HG02973 (cell line): ENCODE results near the gene RAB40B.
"Not testable (repeated sequence)": the region's sequence is repeated elsewhere in the genome, so short reads cannot be mapped to it uniquely, and the experiment has no call there.

ENCODE experiments used
- ATAC-seq: cut with Tn5 transposase; IDR thresholded peaks from one replicate; pipeline ENCODE4 v1.9.1; 2021; ENCODE audit warnings: moderate library complexity; ENCODE audit not compliant: unreplicated experiment

The RAB40B gene

GRCh38 chr17:82668631-82669099 is 29.8 kb downstream of the RAB40B start:
- no peak for ATAC-seq

GRCh38 chr17:82668024-82668630 is 30.4 kb downstream of the RAB40B start:
- no peak for ATAC-seq

GRCh38 chr17:82667668-82668000 is 30.9 kb downstream of the RAB40B start:
- ATAC-seq, result no peak

GRCh38 chr17:82666931-82667667 is 31.4 kb downstream of the RAB40B start:
- ATAC-seq, result no peak

- no peak for ATAC-seq
Measured at GRCh38 chr17:82665891-82666290, 32.6 kb downstream of the RAB40B start.

- no peak for ATAC-seq
Measured at GRCh38 chr17:82665217-82665616, 33.3 kb downstream of the RAB40B start.

- ATAC-seq, result no peak
Measured at GRCh38 chr17:82664701-82665182, 33.8 kb downstream of the RAB40B start.

- ATAC-seq, result no peak
Measured at GRCh38 chr17:82664276-82664575, 34.3 kb downstream of the RAB40B start.

GRCh38 chr17:82663381-82664275 is 34.9 kb downstream of the RAB40B start:
- ATAC-seq, result no peak

GRCh38 chr17:82662711-82663261 is 35.7 kb downstream of the RAB40B start:
- no peak for ATAC-seq

- ATAC-seq, result no peak
Measured at GRCh38 chr17:82661717-82662683, 36.5 kb downstream of the RAB40B start.

- no peak for ATAC-seq
Measured at GRCh38 chr17:82659886-82660285, 38.6 kb downstream of the RAB40B start.

GRCh38 chr17:82658796-82659452 is 39.6 kb downstream of the RAB40B start:
- ATAC-seq, result no peak

- ATAC-seq, result no peak
Measured at GRCh38 chr17:82658331-82658730, 40.2 kb downstream of the RAB40B start.

- no peak for ATAC-seq
Measured at GRCh38 chr17:82657926-82658325, 40.6 kb downstream of the RAB40B start.

- no peak for ATAC-seq
Measured at GRCh38 chr17:82656266-82656665, 42.2 kb downstream of the RAB40B start.

- ATAC-seq, result no peak
Measured at GRCh38 chr17:82655523-82655922, 43.0 kb downstream of the RAB40B start.

- no peak for ATAC-seq
Measured at GRCh38 chr17:82655038-82655479, 43.4 kb downstream of the RAB40B start.

- ATAC-seq, result not testable (repeated sequence)
Measured at GRCh38 chr17:82654611-82655010, 43.9 kb downstream of the RAB40B start.
